Pancreas (tissue), 10 donors: Measurements from ENCODE around the gene EPS8L2. TPM values are rescaled to one million over a fixed set of nuclear protein-coding genes. Genes with fewer than 3 reads are reported as not detected.
A peak's percentile ranks its signal among the peaks of the same experiment; 100 is the strongest.
"Not testable (repeated sequence)": the region's sequence is repeated elsewhere in the genome, so short reads cannot be mapped to it uniquely, and the experiment has no call there.

Source experiments
- ATAC-seq, 4 donors: fragments of 200-7000 bp; cut with Tn5 transposase; one replicate each; pipeline versions ENCODE4 v1.8.0 to v1.9.1; 2020; ENCODE audit warnings: mild to moderate bottlenecking in 4 of 4, moderate library complexity in 4 of 4
- DNase-seq, 6 donors: peaks; one replicate each; pipeline ENCODE4 v3.0.0-alpha.2; 2020
- FAIRE-seq: peaks from 2 replicates; lab custom pipeline; 2012; peaks lifted over from hg19 to GRCh38; lab: Jason Lieb, UNC
- H3K27ac ChIP-seq, 4 donors: fragments of 200-600 bp; sonication (generic); 1 replicate in 3 of 4; 2 replicates in 1 of 4; pipeline versions ENCODE4 v1.5.0 to v1.8.0; 2020
- H3K27me3 ChIP-seq, 4 donors: fragments of 200-600 bp; one replicate each; pipeline ENCODE4 v1.8.0; 2021
- H3K36me3 ChIP-seq, 3 donors: fragments of 200-600 bp; sonication (generic) in 1 of 3; one replicate each; pipeline versions ENCODE4 v1.5.0 to v1.8.0; 2020 to 2021
- H3K4me1 ChIP-seq, 3 donors: fragments of 200-600 bp; one replicate each; pipeline ENCODE4 v1.8.0; 2021
- H3K4me3 ChIP-seq, 4 donors: fragments of 200-600 bp; sonication (generic) in 2 of 4; one replicate each; pipeline versions ENCODE4 v1.5.0 to v1.8.0; 2020 to 2021
- H3K9me3 ChIP-seq, 4 donors: fragments of 200-600 bp; one replicate each; pipeline ENCODE4 v1.8.0; 2021
- CTCF ChIP-seq, 4 donors: fragments of 200-600 bp; sonication (generic) in 3 of 4; IDR thresholded peaks; one replicate each; pipeline versions ENCODE4 v1.5.0 to v1.8.0; 2021; ENCODE audit warnings: antibody characterized with exemption in 4 of 4
- WGBS, 2 donors: extraction: QIAGEN DNeasy Blood & Tissue Kit; methylation state at CpG; one replicate each; pipeline ENCODE4 v1.1.7; 2013; 5-methylcytosine and 5-hydroxymethylcytosine counted together
- intact Hi-C, 3 donors: fragments of 100-400 bp; cut with DNase I; formaldehyde crosslinking; loops; one replicate each; pipeline versions ENCODE4 v1.11.1 to v1.14.2; 2022
- polyA plus RNA-seq, 2 donors: library from polyadenylated mRNA; stranded (reverse); fragments of 200-250 nt; gene quantifications; one replicate each; pipeline ENCODE4 v1.2.3, GENCODE V29; 2013
- total RNA-seq, 6 donors: library from RNA; stranded (reverse); fragmentation: NEBNext Ultra II Directional in 4 of 6; extraction: Animal tissue kit (Norgen Biotek cat#: 25700) in 4 of 6; gene quantifications; one replicate each; pipeline versions ENCODE4 v1.2.1 to v1.2.4, GENCODE V29; 2021 to 2023
- donor health status: healthy with polysubstance abuse.
- donor health status: DM: no; HTN: no; CAD: no; lungs with moderate emphysema.
- donor health status: DM: no; HTN: no; CAD: no.
- donor health status: control.
- donor health status: control.
- donor health status: Bipolar disorder and iron deficiency.
- donor health status: DM: yes; HTN: yes; CAD: no.
- donor health status: DM: no; HTN: no; CAD: no.
- donor health status: DM: no; HTN: no; CAD: no.
- donor health status: DM: yes; HTN: yes; CAD: no.

The EPS8L2 gene
- total and polyA plus RNA-seq, 8 donors: 58.1 to 286 (median 93.3) TPM

- no peaks in the 10 kb centered on the region for H3K27me3 ChIP-seq
- peaks cover 0 to 33% (median 0%) of the 10 kb centered on the region in 3 donors for H3K36me3 ChIP-seq
- no peaks in the 10 kb centered on the region for H3K9me3 ChIP-seq
- no peak overlapping the region for H3K27ac ChIP-seq
- WGBS, 2 donors: 87 to 90% methylated on average over 13 of the region's 13 CpGs
- no peaks in the 10 kb centered on the region for H3K4me1 ChIP-seq
- intact Hi-C loops: no loop called here
- DNase-seq (no peak), FAIRE-seq (no peak), ATAC-seq (no peak)
- TF ChIP-seq CTCF (IDR thresholded peaks at IDR 0.05): no peak
- no peak overlapping the region for H3K4me3 ChIP-seq
These were observed 18.3 kb upstream of the EPS8L2 start for GRCh38 chr11:687751-688150.

GRCh38 chr11:688681-689080 is 17.4 kb upstream of the EPS8L2 start:
- H3K27me3 ChIP-seq: no peaks in the 10 kb centered on the region
- peak in 1 of 4 donors; percentile 65 for ATAC-seq
- no peak overlapping the region for H3K27ac ChIP-seq
- H3K4me3 ChIP-seq: no peak overlapping the region
- TF ChIP-seq CTCF (IDR thresholded peaks at IDR 0.05): no peak
- no peak for FAIRE-seq
- no peaks in the 10 kb centered on the region for H3K9me3 ChIP-seq
- peaks cover 0 to 33% (median 0%) of the 10 kb centered on the region in 3 donors for H3K36me3 ChIP-seq
- DNase-seq: no peak
- intact Hi-C loops: no loop called here
- 58 to 79% methylated on average over 9 of the region's 9 CpGs for WGBS, 2 donors
- H3K4me1 ChIP-seq: peaks cover 0 to 5% (median 1%) of the 10 kb centered on the region in 3 donors

- no peak for DNase-seq
- peaks cover 0 to 30% (median 0%) of the 10 kb centered on the region in 3 donors for H3K36me3 ChIP-seq
These were observed 16.4 kb upstream of the EPS8L2 start for GRCh38 chr11:689625-690024.

GRCh38 chr11:690244-690643 is 15.8 kb upstream of the EPS8L2 start:
- DNase-seq, H3K9me3 ChIP-seq, H3K27me3 ChIP-seq, H3K4me1 ChIP-seq, intact Hi-C loops, ATAC-seq, FAIRE-seq, H3K4me3 ChIP-seq, H3K27ac ChIP-seq: not testable (repeated sequence)
- H3K36me3 ChIP-seq: peaks cover 0 to 23% (median 0%) of the 10 kb centered on the region in 3 donors
- WGBS, 2 donors: 97 to 98% methylated on average over 3 of the region's 3 CpGs

More at GRCh38 chr11:689625-690024, 16.4 kb upstream of the EPS8L2 start:
- intact Hi-C loops: no loop called here
- FAIRE-seq: no peak
- Histone ChIP-seq H3K4me3 (no peak overlapping the region), H3K4me1 (peaks cover 0 to 8% (median 3%) of the 10 kb centered on the region in 3 donors), H3K27ac (no peak overlapping the region), H3K27me3 (no peaks in the 10 kb centered on the region), H3K9me3 (no peaks in the 10 kb centered on the region)
- ATAC-seq: no peak
- WGBS, 2 donors: 91 to 92% methylated on average over 7 of the region's 7 CpGs
- TF ChIP-seq CTCF (IDR thresholded peaks at IDR 0.05): no peak

- Histone ChIP-seq H3K4me3 (no peak overlapping the region), H3K27ac (no peak overlapping the region), H3K9me3 (no peaks in the 10 kb centered on the region), H3K36me3 (peaks cover 0 to 18% (median 0%) of the 10 kb centered on the region in 3 donors), H3K27me3 (no peaks in the 10 kb centered on the region), H3K4me1 (peaks cover 0 to 8% (median 3%) of the 10 kb centered on the region in 3 donors)
- TF ChIP-seq CTCF (IDR thresholded peaks at IDR 0.05): no peak
- WGBS, 2 donors: 59 to 71% methylated on average over 26 to 27 of the region's 27 CpGs
- DNase-seq (peak in 2 of 6 donors; percentile 65 to 82), ATAC-seq (no peak), FAIRE-seq (no peak)
- intact Hi-C loops: no loop called here
These were observed 15.0 kb upstream of the EPS8L2 start for GRCh38 chr11:690738-691633.
